ENCODE measurements around the gene ARHGEF19. TPM values are rescaled to one million over a fixed set of nuclear protein-coding genes. Genes with fewer than 3 reads are reported as not detected.

ARHGEF19 gene
- total and polyA plus RNA-seq, 2 of the 4 experiments (the other 2 are of a cell fraction): 4.5 to 16.8 TPM

GRCh38 chr1:16211824-16212223, 628 bp downstream of the ARHGEF19 start:
- H3K4ac ChIP-seq (ENCODE audit: low read depth, low read length): no peak overlapping the region
- H3K18ac ChIP-seq (ENCODE audit: low read depth, low read length): no peak overlapping the region
- DNase-seq: no peak
- no peaks in the 10 kb centered on the region for H3K36me3 ChIP-seq (ENCODE audit: control insufficient read depth, insufficient read depth, low read length)
- H4K8ac ChIP-seq (ENCODE audit: low read depth in 2 of 2, low read length in 2 of 2): no peak overlapping the region
- ATAC-seq (ENCODE audit: low read depth): no peak
- no peaks in the 10 kb centered on the region for H3K27me3 ChIP-seq (ENCODE audit: control insufficient read depth, insufficient read depth, low read length)
- no peak overlapping the region for H2AK5ac ChIP-seq (ENCODE audit: low read depth, low read length)
- H2BK5ac ChIP-seq (ENCODE audit: low read depth, low read length, poor library complexity, severe bottlenecking): no peak overlapping the region
- WGBS, 2 experiments (ENCODE audit: extremely low coverage in 2 of 2, insufficient read length in 1 of 2): 100% methylated on average over 4 of the region's 6 CpGs; no CpG with 5 or more reads in 1 of the 2 experiments
- no peaks in the 10 kb centered on the region for H3K79me1 ChIP-seq (ENCODE audit: low read depth in 1 of 2, low read length in 2 of 2)
- no peak overlapping the region for H3K23ac ChIP-seq (ENCODE audit: low read depth, low read length)
- no peak overlapping the region for H3K27ac ChIP-seq (ENCODE audit: insufficient read depth, low read length)
- no TSS peak for BruUV-seq (replicated peaks)
- no peaks in the 10 kb centered on the region for H3K9me3 ChIP-seq (ENCODE audit: control insufficient read depth, insufficient read depth, low read length)
- in situ Hi-C loops (cut with MboI; ENCODE audit: low sequenced_read_pairs): no loop called here
- H3K56ac ChIP-seq (ENCODE audit: extremely low read depth, insufficient read depth, low read length): no peak overlapping the region
- H4K5ac ChIP-seq (ENCODE audit: low read depth, low read length): no peak overlapping the region
- no peak overlapping the region for H3K14ac ChIP-seq (replicated peaks; ENCODE audit: low read depth, low read length)
- no peak overlapping the region for H2BK20ac ChIP-seq (ENCODE audit: low read depth, low read length)
- H2BK15ac ChIP-seq (ENCODE audit: low read depth, low read length): no peak overlapping the region
- no peak overlapping the region for H2BK120ac ChIP-seq (ENCODE audit: low read depth, low read length)
- H2AK9ac ChIP-seq (replicated peaks; ENCODE audit: low read depth, low read length, poor library complexity): no peak overlapping the region
- no peak overlapping the region for H2AFZ ChIP-seq (replicated peaks; ENCODE audit: low read length, poor library complexity)
- H3K4me2 ChIP-seq (ENCODE audit: low read depth, low read length): no peak overlapping the region
- H3K9ac ChIP-seq (ENCODE audit: low read depth, low read length): no peak overlapping the region
- no peaks in the 10 kb centered on the region for H4K20me1 ChIP-seq (ENCODE audit: insufficient read depth, low read length)
- ChIA-PET CTCF (no interaction called here), POLR2A (ENCODE audit: unreplicated experiment) (no interaction called here)
- H3K4me1 ChIP-seq (ENCODE audit: control insufficient read depth, insufficient read depth, low read length): peaks cover 4% of the 10 kb centered on the region
- no peak overlapping the region for H4K91ac ChIP-seq (ENCODE audit: insufficient read depth, low read depth, low read length)
- intact Hi-C loops (cut with micrococcal nuclease): no loop called here
- no peak for TF ChIP-seq RCOR1 (IDR thresholded peaks at IDR 0.05; ENCODE audit: insufficient replicate concordance, low read length)
- TF ChIP-seq USF2 (IDR thresholded peaks at IDR 0.05; ENCODE audit: low read depth, low read length): no peak
- TF ChIP-seq CHD1 (IDR thresholded peaks at IDR 0.05; ENCODE audit: low read depth, low read length): no peak
- no peak for TF ChIP-seq POLR2A (IDR thresholded peaks at IDR 0.05; ENCODE audit: low read depth, low read length)
- no peak for TF ChIP-seq MXI1 (IDR thresholded peaks at IDR 0.05; ENCODE audit: borderline replicate concordance, low read depth, low read length)
- no peak for TF ChIP-seq BHLHE40 (IDR thresholded peaks at IDR 0.05; ENCODE audit: low read depth, low read length)
- TF ChIP-seq CTCF (conservative IDR thresholded peaks at IDR 0.05; ENCODE audit: low read depth, low read length): no peak
- TF ChIP-seq RFX5 (IDR thresholded peaks at IDR 0.05; ENCODE audit: low read depth, low read length): no peak
- TF ChIP-seq ELK1 (IDR thresholded peaks at IDR 0.05; ENCODE audit: borderline replicate concordance, low read depth, low read length): no peak
- no peak for TF ChIP-seq RAD21 (IDR thresholded peaks at IDR 0.05; ENCODE audit: low read length)
- no peak for TF ChIP-seq MAFK (IDR thresholded peaks at IDR 0.05; ENCODE audit: low read depth, low read length)
- no peak for TF ChIP-seq FOS (IDR thresholded peaks at IDR 0.05; ENCODE audit: low read depth, low read length)
- TF ChIP-seq NFE2L2 (IDR thresholded peaks at IDR 0.05; ENCODE audit: low read depth, low read length): no peak
- no peak for TF ChIP-seq MAZ (IDR thresholded peaks at IDR 0.05; ENCODE audit: borderline replicate concordance, low read depth, low read length)
- no peak for TF ChIP-seq SMC3 (IDR thresholded peaks at IDR 0.05; ENCODE audit: low read depth, low read length)
- no peak for TF ChIP-seq CEBPB (IDR thresholded peaks at IDR 0.05; ENCODE audit: low read depth, low read length)
- dilution Hi-C loops (cut with HindIII; ENCODE audit: low sequenced_read_pairs, unreplicated experiment): no loop called here
- H3K9me1 ChIP-seq (ENCODE audit: insufficient read depth, low read length): 0 out of 2 replicates have a peak, but pooled peaks cover 5% of the 10 kb centered on the region
- H3K4me3 ChIP-seq (ENCODE audit: insufficient read depth, low read depth, low read length): no peak overlapping the region
